DND-41 (cell line): ENCODE measurements around the gene L3MBTL3.

Experiments
- ATAC-seq: fragments of 200-7000 bp; cut with Tn5 transposase; 3 replicates; pipeline ENCODE4 v1.9.1; 2021; ENCODE audit warnings: low read depth; ENCODE audit not compliant: insufficient read depth
- DNase-seq: peaks from one replicate; pipeline ENCODE4 v3.0.0-alpha.2; 2020
- H2AFZ ChIP-seq: 2 replicates; pipeline ENCODE4 v1.6.0; 2012; ENCODE audit warnings: low read depth, low read length
- H3K27ac ChIP-seq: 2 replicates; pipeline ENCODE4 v1.5.1; 2012; ENCODE audit warnings: low read length, inconsistent platforms
- H3K27me3 ChIP-seq: fragments of 200-600 bp; sonication (generic); 2 replicates; pipeline ENCODE4 v1.6.0; 2012; ENCODE audit warnings: low read length, mild to moderate bottlenecking, inconsistent platforms; ENCODE audit not compliant: insufficient read depth, poor library complexity
- H3K36me3 ChIP-seq: 2 replicates; pipeline ENCODE4 v1.5.1; 2012; ENCODE audit warnings: low read length, inconsistent platforms; ENCODE audit not compliant: insufficient read depth
- H3K4me1 ChIP-seq: 2 replicates; pipeline ENCODE4 v1.5.1; 2012; ENCODE audit warnings: mild to moderate bottlenecking, low read length; ENCODE audit not compliant: insufficient read depth
- H3K4me2 ChIP-seq: 2 replicates; pipeline ENCODE4 v1.6.0; 2012; ENCODE audit warnings: mild to moderate bottlenecking, moderate library complexity, low read length, inconsistent platforms; ENCODE audit not compliant: insufficient read depth
- H3K4me3 ChIP-seq, 2 experiments: fragments of 200-600 bp in 1 of 2; shearing (Covaris generic) in 1 of 2; 2 replicates each; pipeline ENCODE4 v1.5.1; 2012 to 2016; ENCODE audit warnings: inconsistent platforms in 2 of 2, low read length in 2 of 2, mild to moderate bottlenecking in 2 of 2, low read depth in 1 of 2, moderate library complexity in 1 of 2
- H3K79me2 ChIP-seq: 2 replicates; pipeline ENCODE4 v1.6.0; 2012; ENCODE audit warnings: low read length, inconsistent platforms; ENCODE audit not compliant: insufficient read depth
- H3K9ac ChIP-seq: 2 replicates; pipeline ENCODE4 v1.6.0; 2012; ENCODE audit warnings: low read depth, mild to moderate bottlenecking, inconsistent platforms, low read length, moderate library complexity
- H3K9me3 ChIP-seq: 2 replicates; pipeline ENCODE4 v1.5.1; 2012; ENCODE audit warnings: low read length, moderate library complexity, mild to moderate bottlenecking, inconsistent platforms; ENCODE audit not compliant: insufficient read depth, severe bottlenecking
- H4K20me1 ChIP-seq: 2 replicates; pipeline ENCODE4 v1.6.0; 2012; ENCODE audit warnings: low read length; ENCODE audit not compliant: insufficient read depth
- EZH2 ChIP-seq: IDR thresholded peaks from 3 replicates; pipeline ENCODE4 v1.6.1; 2012; ENCODE audit warnings: borderline replicate concordance, low read depth, mild to moderate bottlenecking, moderate library complexity, low read length, inconsistent platforms; ENCODE audit not compliant: severe bottlenecking
- TF ChIP-seq, protein P1 (sequence below): IDR thresholded peaks from 2 replicates; pipeline ENCODE4 v1.5.1; 2012; ENCODE audit warnings: borderline replicate concordance, low read length, moderate library complexity, mild to moderate bottlenecking; ENCODE audit not compliant: poor library complexity, severe bottlenecking; ENCODE audit errors: extremely low read depth

L3MBTL3 gene

DNA sequence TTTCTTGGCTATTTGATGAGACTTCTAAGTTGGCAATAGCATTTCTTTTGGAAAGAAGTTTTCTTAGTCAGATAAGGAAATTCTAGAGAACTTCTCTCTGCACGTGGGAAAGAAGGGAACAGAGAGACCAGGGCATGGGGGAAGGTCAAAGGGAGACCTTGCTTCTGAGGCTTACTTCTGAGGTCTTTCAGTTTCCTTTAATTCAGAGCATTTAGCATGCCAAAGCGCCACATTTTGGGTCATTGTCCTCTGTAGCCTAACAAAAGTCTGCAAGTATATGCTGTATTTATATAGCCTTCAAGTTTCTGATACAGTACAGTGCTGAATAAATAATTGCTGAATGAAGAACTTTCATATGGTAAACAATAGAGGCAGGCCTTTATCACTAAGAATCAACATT lies 108.8 kb downstream of the L3MBTL3 start:
- ATAC-seq (no peak), DNase-seq (no peak)
- Histone ChIP-seq H3K27ac (no peak overlapping the region), H3K4me3 (no peak overlapping the region), H4K20me1 (no peaks in the 10 kb centered on the region), H3K4me2 (no peak overlapping the region), H3K27me3 (peaks cover 7% of the 10 kb centered on the region), H2AFZ (no peak overlapping the region), H3K4me1 (no peaks in the 10 kb centered on the region), H3K79me2 (no peaks in the 10 kb centered on the region), H3K9ac (no peak overlapping the region), H3K36me3 (no peaks in the 10 kb centered on the region), H3K9me3 (no peaks in the 10 kb centered on the region)
- TF ChIP-seq, protein P1, sequence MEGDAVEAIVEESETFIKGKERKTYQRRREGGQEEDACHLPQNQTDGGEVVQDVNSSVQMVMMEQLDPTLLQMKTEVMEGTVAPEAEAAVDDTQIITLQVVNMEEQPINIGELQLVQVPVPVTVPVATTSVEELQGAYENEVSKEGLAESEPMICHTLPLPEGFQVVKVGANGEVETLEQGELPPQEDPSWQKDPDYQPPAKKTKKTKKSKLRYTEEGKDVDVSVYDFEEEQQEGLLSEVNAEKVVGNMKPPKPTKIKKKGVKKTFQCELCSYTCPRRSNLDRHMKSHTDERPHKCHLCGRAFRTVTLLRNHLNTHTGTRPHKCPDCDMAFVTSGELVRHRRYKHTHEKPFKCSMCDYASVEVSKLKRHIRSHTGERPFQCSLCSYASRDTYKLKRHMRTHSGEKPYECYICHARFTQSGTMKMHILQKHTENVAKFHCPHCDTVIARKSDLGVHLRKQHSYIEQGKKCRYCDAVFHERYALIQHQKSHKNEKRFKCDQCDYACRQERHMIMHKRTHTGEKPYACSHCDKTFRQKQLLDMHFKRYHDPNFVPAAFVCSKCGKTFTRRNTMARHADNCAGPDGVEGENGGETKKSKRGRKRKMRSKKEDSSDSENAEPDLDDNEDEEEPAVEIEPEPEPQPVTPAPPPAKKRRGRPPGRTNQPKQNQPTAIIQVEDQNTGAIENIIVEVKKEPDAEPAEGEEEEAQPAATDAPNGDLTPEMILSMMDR: no peak
- TF ChIP-seq EZH2: no peak

DNA sequence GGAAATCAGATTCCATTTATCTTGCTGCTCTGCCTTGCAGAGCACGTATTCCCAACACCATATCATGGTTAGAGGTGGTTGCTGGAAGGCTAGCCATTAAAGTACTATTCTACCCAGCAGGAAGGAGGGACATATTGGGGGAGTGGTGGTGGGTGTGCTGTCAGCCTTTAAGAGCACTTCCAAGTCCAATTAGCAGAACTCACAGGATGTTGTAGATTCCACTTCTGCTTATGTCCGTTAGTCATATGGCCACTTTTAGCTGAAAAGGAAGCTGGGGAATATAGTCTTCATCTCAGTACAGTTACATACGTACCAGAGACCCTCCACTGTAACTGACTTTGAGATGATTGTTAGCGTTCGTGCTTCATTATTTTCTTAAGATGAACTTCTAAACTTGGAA lies 109.9 kb downstream of the L3MBTL3 start:
- TF ChIP-seq, protein P1: no peak
- no peak for TF ChIP-seq EZH2
- Histone ChIP-seq H3K27me3 (peaks cover 7% of the 10 kb centered on the region), H3K36me3 (no peaks in the 10 kb centered on the region), H3K79me2 (no peaks in the 10 kb centered on the region), H3K9me3 (no peaks in the 10 kb centered on the region), H3K9ac (no peak overlapping the region), H3K4me3 (no peak overlapping the region), H3K27ac (no peak overlapping the region), H3K4me2 (no peak overlapping the region), H4K20me1 (no peaks in the 10 kb centered on the region), H2AFZ (no peak overlapping the region), H3K4me1 (no peaks in the 10 kb centered on the region)
- DNase-seq (no peak), ATAC-seq (no peak)

DNA sequence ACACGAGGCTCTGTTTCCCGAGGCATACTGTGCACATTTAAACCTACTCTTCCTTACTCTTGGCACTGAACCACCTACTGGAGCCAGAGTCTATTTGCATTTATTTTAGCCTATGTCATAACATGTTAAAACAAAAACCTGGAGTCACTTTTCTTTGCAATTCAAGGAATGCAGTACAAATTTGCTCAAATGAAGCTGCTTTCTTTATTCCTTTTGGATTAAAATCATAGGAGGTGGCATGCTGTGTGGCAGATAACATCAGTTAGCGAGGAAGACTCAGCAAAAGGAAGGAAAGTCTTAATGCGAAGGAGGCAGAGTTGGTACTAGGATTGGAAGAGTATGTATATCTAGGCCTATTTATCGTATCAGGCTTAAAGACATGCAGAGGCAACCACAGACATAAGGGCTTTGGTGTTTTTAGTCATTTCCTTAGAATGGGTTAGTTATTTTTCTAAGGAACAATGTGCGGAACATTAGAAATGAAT lies 111.4 kb downstream of the L3MBTL3 start:
- no peaks in the 10 kb centered on the region for H4K20me1 ChIP-seq
- DNase-seq: no peak
- H3K9me3 ChIP-seq: no peaks in the 10 kb centered on the region
- H3K27ac ChIP-seq: no peak overlapping the region
- H3K27me3 ChIP-seq: peaks cover 7% of the 10 kb centered on the region
- no peak for ATAC-seq
- H3K4me1 ChIP-seq: no peaks in the 10 kb centered on the region
- H2AFZ ChIP-seq: no peak overlapping the region
- TF ChIP-seq, protein P1: no peak
- no peak for TF ChIP-seq EZH2
- no peaks in the 10 kb centered on the region for H3K36me3 ChIP-seq
- H3K4me3 ChIP-seq: no peak overlapping the region
- no peaks in the 10 kb centered on the region for H3K79me2 ChIP-seq
- H3K9ac ChIP-seq: no peak overlapping the region
- H3K4me2 ChIP-seq: no peak overlapping the region

DNA sequence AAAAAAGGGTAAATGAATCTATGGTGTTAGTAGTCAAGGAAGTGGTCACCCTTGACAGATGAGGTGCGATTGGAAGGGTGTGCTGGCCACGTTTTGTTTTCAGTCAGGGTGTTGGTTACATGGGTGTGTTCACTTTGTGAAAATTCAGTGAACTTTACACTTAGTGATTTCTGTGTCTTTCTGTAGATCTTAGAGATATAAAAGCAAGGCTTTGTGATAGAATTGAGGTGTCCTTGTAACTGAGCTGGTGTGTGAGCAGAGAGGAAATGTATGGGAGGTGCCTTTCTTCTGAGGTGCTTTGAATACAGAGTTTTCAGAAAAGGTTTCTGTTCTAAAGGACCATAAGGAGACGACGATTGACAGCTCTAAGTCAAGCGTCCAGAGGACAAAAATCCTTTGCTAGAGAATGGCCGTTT lies 113.9 kb downstream of the L3MBTL3 start:
- H3K27me3 ChIP-seq: peaks cover 7% of the 10 kb centered on the region
- H3K9me3 ChIP-seq: no peaks in the 10 kb centered on the region
- H3K4me3 ChIP-seq: no peak overlapping the region
- no peak overlapping the region for H2AFZ ChIP-seq
- H3K27ac ChIP-seq: no peak overlapping the region
- H3K4me1 ChIP-seq: no peaks in the 10 kb centered on the region
- no peaks in the 10 kb centered on the region for H3K36me3 ChIP-seq
- TF ChIP-seq, protein P1: no peak
- no peak for TF ChIP-seq EZH2
- no peak overlapping the region for H3K4me2 ChIP-seq
- no peak overlapping the region for H3K9ac ChIP-seq
- H4K20me1 ChIP-seq: no peaks in the 10 kb centered on the region
- ATAC-seq: no peak
- H3K79me2 ChIP-seq: no peaks in the 10 kb centered on the region
- DNase-seq: no peak
